ENCODE data around the gene PLPP3. TPM values are rescaled to one million over a fixed set of nuclear protein-coding genes. Genes with fewer than 3 reads are reported as not detected.

Gene PLPP3
- total RNA-seq, 1 experiment from 2014 or later, result 3.4 TPM

- ChIA-PET RAD21 (ENCODE audit: low non-redundant PET in 1 of 2, low total read pairs in 2 of 2, uncharacterized antibody in 2 of 2, unreplicated experiment in 2 of 2) (no interaction called here), CTCF (interaction anchor here (2.6 to 3.2 kb wide), 2 partner anchors 1108 to 1302 kb away, joined by 12 to 23 read pairs; no protein-coding TSS in a partner anchor), POLR2A (no interaction called here)
- intact Hi-C loops (cut with micrococcal nuclease), result loop anchor here (5.0 kb wide), 2 partner anchors 121 to 1209 kb away; no protein-coding TSS in a partner anchor
- Histone ChIP-seq H3K27me3 (ENCODE audit: insufficient read depth, low read length) (no peaks in the 10 kb centered on the region), H3K4me2 (ENCODE audit: low read length) (no peak overlapping the region), H3K27ac (ENCODE audit: low read depth, low read length) (no peak overlapping the region), H3K9me2 (ENCODE audit: insufficient read depth) (no peaks in the 10 kb centered on the region), H3K9me3 (ENCODE audit: control insufficient read depth in 1 of 2, insufficient read depth in 1 of 2, low read depth in 1 of 2, low read length in 2 of 2) (no peaks in the 10 kb centered on the region), H3K4me1 (ENCODE audit: control insufficient read depth in 1 of 2, insufficient read depth in 2 of 2, low read length in 2 of 2) (peaks cover 0 to 3% of the 10 kb centered on the region in 2 experiments; a peak in 1 of 4 replicates), H3K36me3 (ENCODE audit: control insufficient read depth in 1 of 2, insufficient read depth in 2 of 2, low read length in 2 of 2) (no peaks in the 10 kb centered on the region), H3K79me2 (ENCODE audit: insufficient read depth, low read length) (no peaks in the 10 kb centered on the region), H4K20me1 (ENCODE audit: insufficient read depth) (no peaks in the 10 kb centered on the region), H3K4me3 (replicated peaks in 1 of 2; ENCODE audit: low read depth in 1 of 2, low read length in 2 of 2) (no peak overlapping the region), H3K9ac (ENCODE audit: low read length) (no peak overlapping the region), H2AFZ (ENCODE audit: low read depth, low read length, poor library complexity, severe bottlenecking) (no peak overlapping the region)
- TF ChIP-seq JUND (IDR thresholded peaks at IDR 0.05), result no peak
- TF ChIP-seq POLR2AphosphoS5 (IDR thresholded peaks at IDR 0.05; ENCODE audit: low read depth, low read length), result no peak
- TF ChIP-seq ZFX (IDR thresholded peaks at IDR 0.05), result no peak
- no peak for TF ChIP-seq ZNF274 (IDR thresholded peaks at IDR 0.05; ENCODE audit: low read depth, low read length)
- no peak for TF ChIP-seq ZBTB33 (IDR thresholded peaks at IDR 0.05; ENCODE audit: extremely low read depth, insufficient replicate concordance, low read length)
- TF ChIP-seq ATF3 (IDR thresholded peaks at IDR 0.05), result no peak
- TF ChIP-seq MAX (IDR thresholded peaks at IDR 0.05), result no peak
- no peak for TF ChIP-seq YY1 (IDR thresholded peaks at IDR 0.05; ENCODE audit: extremely low read depth, insufficient replicate concordance, low read depth, low read length)
- no peak for TF ChIP-seq CEBPB (IDR thresholded peaks at IDR 0.05; ENCODE audit: low read depth)
- no peak for TF ChIP-seq EGR1 (IDR thresholded peaks at IDR 0.05; ENCODE audit: low read depth)
- no peak for TF ChIP-seq TCF7L2 (IDR thresholded peaks at IDR 0.05; ENCODE audit: borderline replicate concordance, extremely low read depth, insufficient read depth, insufficient read length)
- no peak for TF ChIP-seq SRF (IDR thresholded peaks at IDR 0.05; ENCODE audit: low read depth)
- no peak for TF ChIP-seq SIN3A (IDR thresholded peaks at IDR 0.05; ENCODE audit: low read depth)
- TF ChIP-seq CTCF (IDR thresholded peaks at IDR 0.05 in 2 of 3, conservative IDR thresholded peaks at IDR 0.05 in 1 of 3; ENCODE audit: borderline replicate concordance in 1 of 3, insufficient read depth in 1 of 3, low read depth in 2 of 3, low read length in 2 of 3), result no peak
- TF ChIP-seq EZH2phosphoT487 (IDR thresholded peaks at IDR 0.05; ENCODE audit: borderline replicate concordance), result no peak
- TF ChIP-seq REST (IDR thresholded peaks at IDR 0.05; ENCODE audit: low read depth), result no peak
- TF ChIP-seq SP1 (IDR thresholded peaks at IDR 0.05; ENCODE audit: low read depth), result no peak
- no peak for DNase-seq (ENCODE audit: low read depth, low spot score)
- BruUV-seq (replicated peaks), result no TSS peak
- no peak for ATAC-seq
Measured at GRCh38 chr1:56586502-56586901, 7.1 kb upstream of the PLPP3 start.
